SK-N-MC (cell line): Measurements from ENCODE around the gene CCDC184.

Source experiments
- EZH2 ChIP-seq: fragments of 200-600 bp; sonication (generic); IDR thresholded peaks from one replicate; pipeline ENCODE4 v1.6.1; 2017; ENCODE audit warnings: antibody characterized with exemption
- POLR2AphosphoS5 ChIP-seq: IDR thresholded peaks from 2 replicates; pipeline ENCODE4 v1.6.1; 2012; ENCODE audit warnings: mild to moderate bottlenecking, low read depth, low read length, borderline replicate concordance

DNA sequence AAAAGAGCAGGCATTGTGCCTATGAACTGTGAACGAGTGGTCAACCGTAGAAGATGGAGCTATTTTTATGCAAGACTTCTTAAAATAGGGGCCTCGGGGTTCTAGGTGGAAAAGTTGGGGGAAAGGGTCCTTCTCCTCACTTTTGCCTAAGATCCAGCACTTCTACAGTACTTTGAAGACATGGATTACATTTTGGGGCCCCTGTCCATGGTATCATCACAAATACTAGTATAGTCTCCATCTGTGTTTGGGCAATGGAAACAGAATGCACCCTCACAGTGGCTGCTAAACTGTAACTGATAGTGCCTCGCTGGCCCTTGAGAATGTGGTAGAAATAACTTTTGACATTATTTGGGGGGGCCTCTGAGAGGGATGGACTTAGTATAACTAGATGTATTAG, 5.5 kb upstream of the CCDC184 start:
- no peak for TF ChIP-seq POLR2AphosphoS5
- TF ChIP-seq EZH2, result no peak
